ENCODE measurements around the gene FOXO3. TPM values are rescaled to one million over a fixed set of nuclear protein-coding genes. Genes with fewer than 3 reads are reported as not detected.

FOXO3 gene
- total and polyA plus RNA-seq, 2 donors (not counting 1 experiment from before 2014, with no cell fraction given) = 49.5 to 63.9 TPM

GRCh38 chr6:108675226-108676200 is 114.8 kb downstream of the FOXO3 start:
- H4K20me1 ChIP-seq (ENCODE audit: control insufficient read depth, extremely low read depth, insufficient read depth, low read length) = no peaks in the 10 kb centered on the region

GRCh38 chr6:108676555-108676954 is 115.8 kb downstream of the FOXO3 start:
- no peak overlapping the region for H3K4me3 ChIP-seq (replicated peaks in 1 of 4; ENCODE audit: control extremely low read depth in 1 of 4, insufficient read depth in 1 of 4, low read depth in 3 of 4, low read length in 4 of 4)
- no peak overlapping the region for H2AFZ ChIP-seq (ENCODE audit: low read length)
- no peak overlapping the region for H3K4me2 ChIP-seq (ENCODE audit: extremely low read depth, insufficient read depth, low read length)
- peaks cover 65% of the 10 kb centered on the region for H3K79me2 ChIP-seq (ENCODE audit: control insufficient read depth, insufficient read depth, low read length)
- no peaks in the 10 kb centered on the region for H4K20me1 ChIP-seq (ENCODE audit: control insufficient read depth, extremely low read depth, insufficient read depth, low read length)
- no peaks in the 10 kb centered on the region for H3K9me3 ChIP-seq (ENCODE audit: control insufficient read depth, insufficient read depth, low read depth, low read length)
- TF ChIP-seq CTCF (conservative IDR thresholded peaks at IDR 0.05 in 1 of 2, IDR thresholded peaks at IDR 0.05 in 1 of 2; ENCODE audit: low read depth in 1 of 2, low read length in 2 of 2) (no peak), EZH2 (IDR thresholded peaks at IDR 0.05; ENCODE audit: low read length, missing control alignments) (no peak)
- H3K27ac ChIP-seq (ENCODE audit: insufficient read depth, low read length) = no peak overlapping the region
- no peaks in the 10 kb centered on the region for H3K36me3 ChIP-seq (ENCODE audit: control insufficient read depth, insufficient read depth, low read length)
- DNase-seq (ENCODE audit: low read depth in 2 of 2) = no peak
- peaks cover 17% of the 10 kb centered on the region for H3K4me1 ChIP-seq (ENCODE audit: control insufficient read depth, extremely low read depth, insufficient read depth, low read length)
- H3K9ac ChIP-seq (ENCODE audit: insufficient read depth, low read length) = no peak overlapping the region
- no peaks in the 10 kb centered on the region for H3K27me3 ChIP-seq (ENCODE audit: control insufficient read depth, insufficient read depth, low read length)

More at GRCh38 chr6:108675226-108676200, 114.8 kb downstream of the FOXO3 start:
- Histone ChIP-seq H3K79me2 (ENCODE audit: control insufficient read depth, insufficient read depth, low read length) (peaks cover 75% of the 10 kb centered on the region), H3K36me3 (ENCODE audit: control insufficient read depth, insufficient read depth, low read length) (no peaks in the 10 kb centered on the region), H3K27me3 (ENCODE audit: control insufficient read depth, insufficient read depth, low read length) (no peaks in the 10 kb centered on the region), H3K4me3 (replicated peaks in 1 of 4; ENCODE audit: control extremely low read depth in 1 of 4, insufficient read depth in 1 of 4, low read depth in 3 of 4, low read length in 4 of 4) (no peak overlapping the region), H3K9me3 (ENCODE audit: control insufficient read depth, insufficient read depth, low read depth, low read length) (no peaks in the 10 kb centered on the region), H3K9ac (ENCODE audit: insufficient read depth, low read length) (no peak overlapping the region), H3K4me2 (ENCODE audit: extremely low read depth, insufficient read depth, low read length) (peak overlapping the region; percentile 23), H3K4me1 (ENCODE audit: control insufficient read depth, extremely low read depth, insufficient read depth, low read length) (peaks cover 23% of the 10 kb centered on the region), H3K27ac (ENCODE audit: insufficient read depth, low read length) (no peak overlapping the region), H2AFZ (ENCODE audit: low read length) (no peak overlapping the region)
- no peak for DNase-seq (ENCODE audit: low read depth in 2 of 2)
- TF ChIP-seq EZH2 (IDR thresholded peaks at IDR 0.05; ENCODE audit: low read length, missing control alignments) (no peak), CTCF (conservative IDR thresholded peaks at IDR 0.05 in 1 of 2, IDR thresholded peaks at IDR 0.05 in 1 of 2; ENCODE audit: low read depth in 1 of 2, low read length in 2 of 2) (no peak)

- H3K27ac ChIP-seq (ENCODE audit: insufficient read depth, low read length) = no peak overlapping the region
- H3K27me3 ChIP-seq (ENCODE audit: control insufficient read depth, insufficient read depth, low read length) = no peaks in the 10 kb centered on the region
- H3K4me2 ChIP-seq (ENCODE audit: extremely low read depth, insufficient read depth, low read length) = no peak overlapping the region
- H4K20me1 ChIP-seq (ENCODE audit: control insufficient read depth, extremely low read depth, insufficient read depth, low read length) = no peaks in the 10 kb centered on the region
- no peak overlapping the region for H3K4me3 ChIP-seq (replicated peaks in 1 of 4; ENCODE audit: control extremely low read depth in 1 of 4, insufficient read depth in 1 of 4, low read depth in 3 of 4, low read length in 4 of 4)
- peak in 1 of 2 donors; percentile 51 for DNase-seq (ENCODE audit: low read depth in 2 of 2)
- no peaks in the 10 kb centered on the region for H3K9me3 ChIP-seq (ENCODE audit: control insufficient read depth, insufficient read depth, low read depth, low read length)
- TF ChIP-seq CTCF (conservative IDR thresholded peaks at IDR 0.05 in 1 of 2, IDR thresholded peaks at IDR 0.05 in 1 of 2; ENCODE audit: low read depth in 1 of 2, low read length in 2 of 2) (no peak), EZH2 (IDR thresholded peaks at IDR 0.05; ENCODE audit: low read length, missing control alignments) (no peak)
- peaks cover 23% of the 10 kb centered on the region for H3K4me1 ChIP-seq (ENCODE audit: control insufficient read depth, extremely low read depth, insufficient read depth, low read length)
- no peak overlapping the region for H2AFZ ChIP-seq (ENCODE audit: low read length)
- no peaks in the 10 kb centered on the region for H3K36me3 ChIP-seq (ENCODE audit: control insufficient read depth, insufficient read depth, low read length)
- H3K79me2 ChIP-seq (ENCODE audit: control insufficient read depth, insufficient read depth, low read length) = peaks cover 60% of the 10 kb centered on the region
- no peak overlapping the region for H3K9ac ChIP-seq (ENCODE audit: insufficient read depth, low read length)
Observed at GRCh38 chr6:108677357-108677756, 116.6 kb downstream of the FOXO3 start.
